Measurements from ENCODE around the gene LUZP1.
A peak's percentile ranks its signal among the peaks of the same experiment; 100 is the strongest.

LUZP1 gene

GRCh38 chr1:23084880-23085279, 83.8 kb downstream of the LUZP1 start:
- DNase-seq (ENCODE audit: low read depth): no peak

DNA sequence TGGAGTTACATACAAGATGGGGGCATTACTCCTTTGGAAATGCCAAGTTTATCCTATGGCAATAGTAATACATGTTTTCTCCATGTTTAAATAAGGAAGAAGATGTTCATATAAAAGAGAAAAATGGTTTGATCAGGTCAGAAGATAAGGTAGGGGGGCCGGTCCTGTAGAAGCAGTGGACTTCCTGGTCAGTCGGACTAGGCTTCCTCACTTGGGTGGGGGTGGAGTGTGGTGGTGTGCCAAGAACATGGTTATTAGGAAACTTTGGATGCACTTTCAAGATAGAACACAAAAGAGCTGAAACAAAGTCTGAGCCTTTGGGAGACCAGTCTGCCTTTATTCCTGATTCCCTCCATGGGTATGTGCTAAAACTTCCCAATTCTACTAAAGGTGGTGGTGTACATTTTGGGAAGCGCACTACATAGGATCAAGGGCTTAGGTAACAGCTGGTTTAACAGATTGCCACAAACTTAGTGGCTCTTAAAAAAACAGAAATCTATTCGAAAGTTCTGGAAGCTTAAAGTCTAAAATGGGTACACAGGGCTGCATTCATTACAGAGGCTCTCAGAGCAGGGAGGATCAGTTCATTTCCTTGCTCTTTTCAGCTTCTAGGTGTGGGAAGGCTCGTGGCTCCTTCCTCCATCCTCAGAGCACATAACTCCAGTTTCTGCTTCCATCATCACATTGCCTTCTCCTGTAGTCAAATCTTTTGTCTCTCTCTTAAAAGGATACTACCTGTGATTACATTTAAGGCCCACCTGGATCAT, 84.8 kb downstream of the LUZP1 start:
- no peak for DNase-seq (ENCODE audit: low read depth)

DNA sequence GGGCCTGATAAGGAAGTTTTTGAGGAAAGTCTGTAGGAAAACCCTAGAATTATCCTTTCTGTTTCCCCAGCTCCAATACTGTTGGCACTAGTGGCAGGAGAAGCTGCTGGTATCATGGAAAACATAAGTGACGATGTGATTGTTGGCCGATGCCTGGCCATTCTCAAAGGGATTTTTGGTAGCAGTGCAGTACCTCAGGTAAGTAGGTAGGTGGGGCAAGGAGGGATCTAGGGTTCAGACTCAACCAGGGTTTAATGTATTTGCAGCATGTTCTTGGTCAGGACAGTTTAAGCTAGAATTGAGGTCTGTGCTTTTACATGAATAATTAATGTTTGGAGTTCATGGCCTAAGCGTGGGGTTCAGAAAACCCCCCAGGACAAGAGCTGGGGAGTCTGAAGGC, 87.3 kb downstream of the LUZP1 start:
- peak; percentile 33 for DNase-seq (ENCODE audit: low read depth)

DNA sequence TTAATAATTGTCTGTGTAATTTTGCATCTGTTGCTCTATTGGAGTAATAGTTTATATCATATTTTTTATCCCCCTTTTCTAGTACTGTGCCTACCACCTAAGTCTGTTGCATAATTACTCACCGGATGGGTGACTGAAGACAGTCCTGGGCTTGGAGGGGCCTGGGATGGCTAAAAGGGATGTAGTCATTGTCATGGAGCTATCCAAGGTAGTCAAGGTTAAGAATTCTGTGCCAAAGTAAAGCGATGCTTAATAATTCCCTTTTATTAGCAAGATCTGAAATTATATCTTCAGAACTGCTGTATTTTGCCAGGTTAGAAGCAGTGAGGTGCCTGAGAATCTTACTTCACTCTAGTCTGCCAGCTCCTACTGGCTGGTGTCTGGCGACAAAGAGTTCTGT, 87.8 kb downstream of the LUZP1 start:
- DNase-seq (ENCODE audit: low read depth): no peak

DNA sequence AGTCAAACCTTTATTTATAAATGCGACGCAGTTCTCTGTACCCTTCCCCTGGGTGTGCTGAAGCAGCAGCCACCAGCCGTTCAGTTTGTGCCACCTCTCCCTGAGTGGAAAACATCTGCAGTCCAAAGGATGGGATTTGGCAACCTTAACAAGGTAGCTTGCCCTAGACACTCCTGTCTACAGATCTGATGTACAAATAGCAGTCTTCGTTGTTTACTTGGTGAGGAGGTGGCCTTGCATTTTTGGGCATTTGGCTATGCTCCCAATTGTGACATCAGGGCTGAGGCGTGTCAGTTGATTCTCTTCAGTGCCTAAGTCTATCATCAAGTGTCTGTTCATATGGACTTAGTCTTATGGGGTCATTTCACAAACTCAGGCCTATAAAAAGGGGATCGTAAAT, 89.6 kb downstream of the LUZP1 start:
- no peak for DNase-seq (ENCODE audit: low read depth)

DNA sequence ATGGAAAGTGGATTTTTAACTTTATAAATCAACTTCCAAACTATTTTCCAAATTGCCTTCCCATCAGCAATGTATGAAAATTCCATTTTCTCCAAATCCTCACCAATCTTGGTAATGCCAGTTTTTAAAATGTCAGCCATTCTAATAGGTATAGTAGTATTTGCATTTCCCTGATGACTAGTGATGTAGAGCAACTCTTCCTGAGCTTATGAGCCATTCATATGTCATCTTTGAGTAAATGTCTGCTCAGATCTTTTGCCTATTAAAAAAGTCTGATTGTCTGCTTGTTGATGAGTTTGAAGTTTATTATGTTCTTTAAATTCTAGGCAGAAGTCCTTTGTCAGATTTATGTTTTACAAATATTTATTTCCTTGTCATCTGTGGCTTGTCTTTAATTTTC, 94.6 kb downstream of the LUZP1 start:
- DNase-seq (ENCODE audit: low read depth): peak; percentile 37

DNA sequence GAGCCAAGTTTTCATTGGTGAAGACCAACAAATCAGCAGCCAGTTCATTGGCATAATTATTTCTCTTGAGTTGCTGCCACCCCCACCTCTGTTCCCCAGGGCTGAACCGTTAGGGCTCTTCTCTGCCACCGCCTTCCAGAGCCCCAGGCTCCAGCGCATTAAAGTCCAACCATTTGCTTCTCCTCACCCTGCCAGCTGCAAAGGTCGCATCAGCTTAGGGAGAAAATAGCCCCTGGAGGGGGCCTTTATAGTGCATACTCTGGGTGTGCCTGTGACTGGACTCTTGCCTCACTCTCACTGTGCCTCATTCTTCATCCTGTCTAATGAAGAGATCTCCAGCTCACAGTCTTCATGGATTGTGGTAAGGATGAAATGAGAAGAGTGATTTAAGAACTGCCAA, 99.0 kb downstream of the LUZP1 start:
- DNase-seq (ENCODE audit: low read depth): no peak

DNA sequence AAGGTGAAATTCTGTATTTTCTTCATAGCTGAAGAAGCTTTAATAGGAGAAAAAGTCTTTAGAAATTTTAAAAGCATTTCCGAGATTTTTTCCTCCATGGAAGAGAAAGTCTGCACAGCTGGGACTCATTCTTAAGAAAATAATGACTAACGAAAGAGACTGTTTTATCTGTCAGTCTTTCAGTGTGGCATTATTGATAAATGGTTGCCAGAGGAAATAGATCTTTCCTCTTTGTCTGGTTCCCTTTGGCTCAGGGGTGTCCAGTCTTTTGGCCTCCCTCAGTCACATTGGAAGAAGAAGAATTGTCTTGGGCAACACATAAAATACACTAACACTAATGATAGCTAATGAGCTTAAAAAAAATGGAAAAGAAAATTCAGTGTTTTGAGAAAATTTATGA, 99.5 kb downstream of the LUZP1 start:
- DNase-seq (ENCODE audit: low read depth): no peak

DNA sequence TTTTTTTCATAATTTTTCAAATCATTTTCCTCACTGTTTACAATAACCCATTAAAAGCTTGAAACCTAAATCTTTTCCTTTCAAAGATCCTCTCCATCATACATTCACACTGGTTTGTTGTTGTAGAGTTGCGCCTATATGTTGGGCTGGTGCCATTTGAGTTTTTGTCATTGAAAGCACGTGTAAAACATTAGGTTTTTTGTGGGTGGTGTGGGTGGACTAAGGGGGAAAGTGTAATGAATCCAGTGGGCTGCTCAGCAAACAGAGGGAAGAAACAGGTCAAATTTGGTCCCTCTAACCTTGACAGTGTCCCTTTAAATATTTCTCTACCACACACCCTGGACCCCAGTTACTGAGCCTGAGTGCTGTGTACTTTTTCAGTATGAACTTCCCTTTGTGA, 102.6 kb downstream of the LUZP1 start:
- no peak for DNase-seq (ENCODE audit: low read depth)

DNA sequence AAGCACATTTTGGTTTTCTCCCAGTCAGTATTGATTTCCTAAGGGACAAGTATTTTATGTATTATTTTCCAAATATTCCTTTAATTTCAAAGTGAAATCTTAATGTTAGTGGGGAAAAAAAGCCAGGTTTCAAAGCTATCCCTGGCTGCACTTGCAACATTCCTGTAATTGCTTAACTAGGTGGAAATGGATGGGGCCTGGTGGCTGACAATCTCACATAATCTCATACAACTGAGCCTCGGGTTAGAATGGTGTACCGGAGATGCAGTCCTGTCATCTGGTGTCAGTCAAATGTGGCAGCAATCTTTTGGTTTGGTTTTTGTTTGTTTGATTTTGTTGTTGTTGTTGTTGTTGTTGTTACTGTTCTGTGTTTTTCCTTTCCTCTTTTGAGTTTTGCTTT, 103.3 kb downstream of the LUZP1 start:
- DNase-seq (ENCODE audit: low read depth): no peak

DNA sequence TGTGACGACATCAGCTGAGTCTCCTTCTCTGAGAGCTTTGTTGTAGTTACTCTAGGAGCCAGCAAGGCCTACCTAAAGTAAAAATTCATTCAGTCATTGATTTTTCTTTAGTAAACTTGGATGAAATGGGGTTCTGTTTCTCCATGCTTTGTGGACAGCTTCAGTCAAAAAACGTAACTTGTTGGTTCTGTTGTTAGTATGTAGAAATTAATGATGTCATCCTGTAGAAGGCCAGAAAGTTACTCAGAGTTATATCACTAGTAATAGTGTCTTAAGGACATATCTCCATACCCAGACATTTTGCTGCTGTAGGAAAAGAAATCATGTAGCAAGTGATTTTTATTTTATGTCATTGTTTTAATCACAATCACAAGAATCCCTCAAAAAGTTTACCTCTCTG, 106.4 kb downstream of the LUZP1 start:
- DNase-seq (ENCODE audit: low read depth): peak; percentile 26

DNA sequence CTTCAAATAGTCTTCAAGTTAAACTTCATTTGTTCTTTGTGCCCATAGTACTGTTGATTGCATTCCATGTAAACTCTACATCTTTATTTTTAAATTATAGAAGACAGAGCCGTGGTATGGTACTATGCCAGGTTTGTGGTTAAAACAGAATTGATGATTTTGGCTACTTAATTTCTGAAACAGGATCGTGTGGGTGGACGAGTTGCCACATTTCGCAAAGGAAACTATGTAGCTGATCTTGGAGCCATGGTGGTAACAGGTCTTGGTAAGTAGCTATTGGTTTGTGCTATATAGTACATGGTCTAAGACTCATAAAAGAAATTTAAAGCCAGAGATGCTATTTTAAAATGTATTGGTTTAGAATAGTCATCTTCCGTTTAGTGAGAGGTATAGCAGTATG, 111.4 kb downstream of the LUZP1 start:
- no peak for DNase-seq (ENCODE audit: low read depth)

DNA sequence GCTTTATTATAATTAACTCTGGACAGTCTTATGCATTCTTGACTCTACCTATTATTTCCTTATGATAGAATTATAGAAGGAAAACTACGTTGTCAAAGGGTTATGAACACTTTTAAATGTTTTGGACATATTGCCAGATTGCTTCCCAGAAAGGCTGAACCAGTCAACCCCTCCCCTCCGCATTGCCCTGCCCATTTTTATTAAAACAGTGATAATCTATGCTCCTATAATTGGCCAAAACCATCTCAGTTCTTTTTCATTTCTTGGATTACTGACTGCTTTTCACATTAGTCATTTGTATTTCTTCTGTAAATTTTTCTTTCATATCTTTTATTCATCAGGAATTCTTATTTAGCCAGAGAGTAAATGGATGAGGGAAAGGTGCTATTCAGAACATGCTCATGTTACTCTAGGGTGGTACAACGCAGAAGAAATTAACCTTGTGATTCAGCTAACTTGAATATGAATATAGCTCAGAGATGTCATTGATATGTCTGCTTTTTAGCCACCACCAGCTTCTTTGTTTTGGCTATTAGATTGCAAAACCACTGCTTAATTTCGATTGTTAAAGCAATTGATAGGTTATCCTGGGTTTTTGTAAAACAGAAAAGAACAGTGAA, 117.3 kb downstream of the LUZP1 start:
- no peak for DNase-seq (ENCODE audit: low read depth)

- DNase-seq (ENCODE audit: low read depth): no peak
Measured at GRCh38 chr1:23050201-23050600, 118.5 kb downstream of the LUZP1 start.

DNA sequence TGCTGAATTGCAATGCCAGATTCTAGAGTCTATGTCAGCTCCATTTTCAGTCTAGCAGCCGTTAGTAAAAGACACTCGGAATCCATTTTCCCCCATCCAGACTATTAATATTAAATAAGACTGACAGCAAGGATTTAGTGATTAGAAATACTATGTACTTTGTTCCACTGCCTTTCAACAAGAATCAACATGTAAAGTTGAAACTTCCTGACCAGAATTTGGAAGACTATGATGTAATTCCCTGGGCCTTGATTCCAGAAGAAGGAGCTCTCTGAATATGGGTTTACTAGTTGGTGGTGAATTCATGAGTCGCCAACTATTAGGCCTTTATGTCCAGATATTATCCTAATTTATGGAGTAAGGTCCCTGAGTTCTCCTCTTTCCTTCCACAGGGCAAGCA, 124.6 kb downstream of the LUZP1 start:
- no peak for DNase-seq (ENCODE audit: low read depth)

DNA sequence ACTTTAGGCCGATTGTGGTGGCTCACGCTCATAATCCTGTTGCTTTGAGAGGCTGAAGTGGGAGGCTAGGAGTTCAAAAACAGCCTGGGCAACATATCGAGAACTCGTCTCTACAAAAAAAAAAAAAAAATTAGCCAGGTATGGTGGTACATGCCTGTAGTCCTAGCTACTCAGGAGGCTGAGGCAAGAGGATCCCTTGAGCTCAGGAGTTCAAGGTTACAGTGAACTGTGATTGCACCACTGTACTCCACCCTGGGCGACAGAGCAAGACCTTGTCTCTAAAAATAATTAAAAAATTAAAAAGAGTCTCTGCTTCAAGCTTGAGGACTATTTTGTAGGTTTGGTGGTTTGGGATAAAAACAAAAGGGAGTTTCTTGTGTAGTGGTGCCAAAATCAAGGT, 128.1 kb downstream of the LUZP1 start:
- no peak for DNase-seq (ENCODE audit: low read depth)

GRCh38 chr1:23039308-23039826, 129.3 kb downstream of the LUZP1 start:
- DNase-seq (ENCODE audit: low read depth): no peak

DNA sequence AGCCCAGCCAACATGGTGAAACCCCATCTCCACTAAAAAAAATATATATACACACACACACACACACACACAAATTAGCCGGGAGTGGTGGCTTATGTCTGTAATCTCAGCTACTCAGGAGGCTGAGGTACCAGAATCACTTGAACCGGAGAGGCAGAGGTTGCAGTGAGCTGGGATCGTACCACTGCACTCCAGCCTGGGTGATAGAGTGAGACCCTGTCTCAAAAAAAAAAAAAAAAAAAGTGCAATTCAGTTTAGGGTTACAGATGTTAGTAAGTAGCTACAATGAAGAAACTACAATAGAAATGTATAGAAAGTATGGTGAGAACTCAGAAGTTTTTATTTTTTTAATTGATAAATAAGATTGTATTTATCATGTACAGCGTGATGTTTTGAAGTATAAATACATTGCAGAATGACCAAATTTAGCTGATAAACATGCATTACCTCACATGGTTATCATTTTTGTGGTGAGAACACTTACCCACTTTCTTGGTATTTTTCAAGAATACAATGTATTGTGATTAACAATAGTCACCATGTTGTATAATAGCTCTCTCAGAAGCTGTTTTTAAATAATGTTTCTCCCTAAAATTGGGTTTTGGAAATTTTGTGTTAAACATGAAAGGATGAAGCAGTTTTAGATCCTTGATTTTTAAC, 131.4 kb downstream of the LUZP1 start:
- no peak for DNase-seq (ENCODE audit: low read depth)

- DNase-seq (ENCODE audit: low read depth): no peak
Measured at GRCh38 chr1:23035823-23036452, 132.7 kb downstream of the LUZP1 start.
